CMK (cell line): Measurements from ENCODE around the gene SLC34A3.
"Not testable (repeated sequence)": the region's sequence is repeated elsewhere in the genome, so short reads cannot be mapped to it uniquely, and the experiment has no call there.

ENCODE experiments used
- DNase-seq: peaks from one replicate; pipeline ENCODE4 v3.0.0-alpha.2; 2010; ENCODE audit warnings: low read depth

Gene SLC34A3

DNA sequence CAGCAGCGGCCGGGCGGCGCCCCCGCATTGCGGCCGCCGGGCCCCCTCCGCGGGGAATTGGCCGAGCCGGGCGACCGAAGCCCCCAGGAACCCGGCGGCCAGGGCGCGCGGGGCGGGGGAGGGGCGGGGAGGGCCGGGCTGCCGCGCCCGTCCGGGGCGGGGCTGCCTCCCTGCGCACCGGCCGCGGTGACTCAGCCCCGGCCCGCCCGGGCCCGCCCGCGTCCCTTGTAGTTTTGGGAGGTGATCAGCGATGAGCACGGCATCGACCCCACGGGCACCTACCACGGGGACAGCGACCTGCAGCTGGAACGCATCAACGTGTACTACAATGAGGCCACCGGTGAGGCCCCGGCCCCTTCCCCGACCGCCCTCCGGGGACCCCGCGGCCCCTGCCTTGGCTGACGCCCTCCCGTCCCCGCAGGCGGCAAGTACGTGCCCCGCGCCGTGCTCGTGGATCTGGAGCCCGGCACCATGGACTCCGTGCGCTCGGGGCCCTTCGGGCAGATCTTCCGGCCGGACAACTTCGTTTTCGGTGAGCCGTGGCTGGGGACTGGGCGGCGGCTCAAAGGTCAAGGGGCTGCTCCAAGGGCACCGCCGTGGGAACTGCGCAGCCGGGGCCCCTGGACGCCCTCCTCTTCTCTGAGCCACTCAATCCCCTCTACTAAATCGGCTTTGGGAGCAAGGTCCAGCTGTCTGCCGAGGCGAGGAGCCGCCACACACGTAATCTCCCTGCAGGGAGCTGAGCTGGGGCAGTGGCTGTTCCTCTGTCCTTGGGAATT is 11.0 kb downstream of the SLC34A3 start:
- no peak for DNase-seq

- no peak for DNase-seq
Measured at GRCh38 chr9:137242269-137243203, 11.8 kb downstream of the SLC34A3 start.

DNA sequence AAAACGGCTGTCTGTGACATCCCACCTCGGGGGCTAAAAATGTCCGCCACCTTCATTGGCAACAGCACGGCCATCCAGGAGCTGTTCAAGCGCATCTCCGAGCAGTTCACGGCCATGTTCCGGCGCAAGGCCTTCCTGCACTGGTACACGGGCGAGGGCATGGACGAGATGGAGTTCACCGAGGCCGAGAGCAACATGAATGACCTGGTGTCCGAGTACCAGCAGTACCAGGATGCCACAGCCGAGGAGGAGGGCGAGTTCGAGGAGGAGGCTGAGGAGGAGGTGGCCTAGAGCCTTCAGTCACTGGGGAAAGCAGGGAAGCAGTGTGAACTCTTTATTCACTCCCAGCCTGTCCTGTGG is 12.5 kb downstream of the SLC34A3 start:
- not testable (repeated sequence) for DNase-seq

- no peak for DNase-seq
Measured at GRCh38 chr9:137243626-137244485, 13.2 kb downstream of the SLC34A3 start.

GRCh38 chr9:137244486-137245449 is 14.1 kb downstream of the SLC34A3 start:
- no peak for DNase-seq

GRCh38 chr9:137245450-137246421 is 15.0 kb downstream of the SLC34A3 start:
- no peak for DNase-seq

GRCh38 chr9:137247135-137247915 is 16.6 kb downstream of the SLC34A3 start:
- DNase-seq = no peak

GRCh38 chr9:137247916-137248175 is 17.1 kb downstream of the SLC34A3 start:
- no peak for DNase-seq

DNA sequence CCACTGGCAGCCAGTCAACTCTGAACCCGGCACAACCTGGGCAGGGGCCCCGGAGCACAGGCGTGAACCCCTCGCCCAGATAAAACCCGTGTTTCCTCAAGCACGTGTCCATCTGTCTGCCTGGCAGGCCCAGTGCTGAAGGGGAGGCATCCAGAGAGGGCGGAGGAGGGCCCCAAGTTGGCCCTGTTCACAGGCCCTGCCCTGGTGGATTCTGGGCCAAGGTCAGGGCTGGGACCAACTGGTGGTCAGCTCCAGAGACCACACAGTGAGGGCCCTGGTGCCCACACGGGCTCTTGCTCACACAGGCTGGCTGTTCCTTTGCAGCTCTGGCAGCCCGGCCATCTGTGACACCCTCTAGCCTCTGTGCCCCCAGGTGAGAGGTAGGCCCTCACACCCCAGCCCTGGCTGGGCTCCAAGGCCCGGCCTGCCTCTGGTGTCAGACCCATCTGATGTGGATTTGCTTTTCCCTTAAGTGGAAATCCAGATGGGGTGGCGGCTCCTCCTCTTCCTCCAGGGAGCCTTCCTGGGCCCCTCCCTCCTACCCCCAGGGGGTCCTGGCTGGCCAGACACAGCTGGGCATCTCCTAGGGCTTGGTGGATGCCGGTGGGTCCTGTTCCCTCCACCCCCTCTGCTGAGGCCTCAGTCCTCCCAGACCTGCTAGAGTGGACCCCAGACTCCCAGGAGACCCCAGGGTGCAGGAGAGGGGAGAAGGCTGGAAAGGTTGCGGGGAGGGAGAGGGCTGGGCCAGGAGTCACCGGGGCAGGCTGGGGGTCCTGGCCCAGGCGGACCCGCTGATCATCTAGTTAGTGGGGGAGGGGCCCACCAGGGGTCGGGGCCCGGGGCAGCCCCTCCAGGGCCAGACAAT is 19.9 kb downstream of the SLC34A3 start:
- no peak for DNase-seq

GRCh38 chr9:137251194-137251461 is 20.4 kb downstream of the SLC34A3 start, which contains the start of gene STPG3:
Gene STPG3 (plus strand): TSS chr9:137251286. CDS start chr9:137251287, 1 bp downstream.
- no peak for DNase-seq

GRCh38 chr9:137251490-137252268 is 21.0 kb downstream of the SLC34A3 start:
- DNase-seq = no peak

DNA sequence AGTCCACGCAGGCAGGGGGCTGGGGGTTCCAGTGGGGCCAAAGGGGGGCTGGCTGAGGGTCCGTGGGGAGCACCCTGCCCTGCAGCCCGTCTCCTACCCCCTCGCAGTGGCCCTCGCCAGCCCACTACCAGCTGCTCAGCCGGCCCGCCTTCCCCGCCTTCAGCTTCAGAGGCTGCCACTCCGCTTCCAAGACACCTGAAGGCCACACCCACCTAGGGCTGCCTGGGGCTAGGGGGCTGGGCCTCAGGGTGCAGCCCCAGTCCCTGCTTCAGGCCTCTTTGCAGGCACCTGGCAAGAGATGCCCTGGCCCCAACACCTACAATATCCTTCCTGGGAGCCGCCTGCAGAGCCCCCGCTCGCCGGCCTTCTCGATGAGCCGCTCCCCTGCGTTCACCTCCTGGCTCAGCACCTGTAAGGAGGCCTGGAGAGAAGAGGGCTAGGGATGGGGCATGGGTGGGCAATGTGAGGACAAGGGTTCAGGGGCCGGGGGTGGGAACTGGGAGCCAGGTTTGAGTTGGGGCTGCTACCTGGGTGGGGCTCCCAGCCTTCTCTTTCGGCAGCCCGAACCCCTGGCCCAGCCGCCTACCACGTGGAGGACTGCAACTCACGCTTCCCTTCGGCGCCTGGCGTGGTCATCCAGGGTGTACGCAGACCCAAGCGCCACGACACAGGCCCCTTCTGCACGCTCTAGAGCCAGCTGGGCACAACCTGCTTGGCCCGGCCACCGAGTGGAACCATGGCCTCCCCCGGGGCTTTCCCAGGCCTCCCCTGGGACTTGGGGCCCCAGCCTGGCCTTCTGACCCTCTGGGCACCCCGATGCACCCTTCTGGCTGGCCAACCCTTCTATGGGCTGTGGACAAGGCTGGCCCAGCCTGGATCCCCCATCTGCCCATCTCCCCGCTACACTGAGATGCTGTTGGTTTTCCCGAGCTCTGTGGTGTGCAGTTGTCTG is 22.1 kb downstream of the SLC34A3 start:
- no peak for DNase-seq

DNA sequence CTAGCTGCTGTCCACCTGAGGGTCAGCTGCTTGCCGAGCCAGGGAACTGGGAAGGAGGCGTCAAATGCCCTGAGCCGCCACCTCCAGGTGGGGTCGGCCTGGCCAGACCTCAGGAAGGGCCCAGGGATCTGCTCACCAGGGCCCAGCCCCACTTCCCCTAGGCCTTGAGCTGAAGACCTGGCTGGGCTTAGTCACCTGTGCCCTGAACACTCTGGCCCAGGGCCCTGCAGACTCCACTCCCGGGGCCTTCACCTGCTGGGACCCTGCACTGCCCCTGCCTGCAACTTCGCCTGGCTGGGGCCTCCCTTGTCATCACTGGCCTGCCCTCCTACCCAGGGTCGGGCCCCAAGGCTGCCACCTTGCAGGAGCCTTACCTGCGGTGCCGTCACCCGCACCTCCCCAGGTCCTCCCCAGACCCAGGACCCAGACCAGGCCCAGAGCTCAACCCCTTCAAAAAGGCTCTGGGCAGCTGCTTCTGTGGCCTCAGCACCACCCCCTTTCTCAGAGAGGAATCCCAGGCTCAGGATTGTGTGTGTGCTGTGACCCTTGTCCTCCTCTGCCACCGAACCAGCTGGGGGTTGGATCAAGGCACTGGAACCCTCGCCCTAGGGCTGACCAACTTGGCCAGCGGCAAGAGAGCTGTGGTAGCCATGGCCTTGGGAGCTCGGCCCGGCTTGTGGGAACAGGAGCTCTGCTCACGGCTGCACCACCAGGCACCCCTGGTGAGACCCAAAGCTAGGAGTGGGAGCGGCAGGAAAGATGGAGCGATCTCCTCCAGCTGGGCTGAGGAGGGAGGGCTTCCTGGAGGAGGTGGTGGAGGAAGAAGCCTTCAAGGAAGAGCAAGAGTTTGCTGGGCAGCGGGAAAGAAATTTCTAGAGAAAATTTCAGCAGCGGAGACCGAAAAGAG is 23.3 kb downstream of the SLC34A3 start:
- DNase-seq = no peak

DNA sequence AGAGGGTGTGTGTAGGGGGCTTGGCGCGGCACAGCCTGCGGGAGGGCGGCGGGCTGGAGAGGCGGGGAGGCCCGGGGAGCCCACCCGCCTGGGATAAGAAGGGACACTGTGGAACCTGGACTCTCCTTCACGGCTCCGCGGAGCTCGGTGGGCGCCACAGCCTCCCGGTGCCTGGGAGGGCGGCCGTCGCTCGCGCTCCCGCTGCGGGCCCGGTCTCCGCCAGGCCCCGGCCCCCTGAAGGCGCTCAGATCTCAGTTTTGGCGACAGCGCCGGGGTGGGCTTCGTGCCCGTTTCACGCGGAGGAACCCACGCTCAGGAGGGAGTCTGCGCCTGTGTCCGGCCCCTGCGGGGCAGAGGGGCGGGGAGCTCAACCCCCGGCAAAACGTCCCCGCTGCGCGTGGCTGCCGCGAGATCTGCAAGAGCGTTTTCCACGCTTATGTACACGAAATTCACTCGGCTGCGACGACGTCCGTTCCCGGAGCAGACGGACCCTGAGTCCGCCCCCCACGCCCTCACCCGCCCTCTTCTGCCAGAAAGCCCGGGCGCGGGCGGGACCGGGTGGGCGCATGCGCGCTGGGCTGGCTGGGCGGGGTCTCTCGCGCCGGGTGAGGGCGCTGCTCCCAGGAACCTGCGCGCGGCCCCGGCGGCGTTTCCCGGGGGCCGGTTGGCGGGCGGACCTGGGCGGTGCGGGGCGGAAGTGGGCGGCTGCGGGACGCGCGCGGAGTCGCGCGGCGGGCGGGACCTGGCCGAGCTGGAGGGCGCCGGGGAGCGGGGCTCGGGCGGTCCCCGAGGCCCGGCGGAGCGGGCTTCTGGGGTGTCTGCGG is 24.1 kb downstream of the SLC34A3 start, which contains the start of gene NELFB:
NELFB (plus strand) TSS at position 704 of the 824 bp plus-strand sequence.
- no peak for DNase-seq
